Activated T-cell treated with anti-CD3 and anti-CD28 coated beads, Interleukin-2, amount 50 U/mL, for 72 hours (primary cell): ENCODE measurements around the gene GP1BB. TPM values are rescaled to one million over a fixed set of nuclear protein-coding genes. Genes with fewer than 3 reads are reported as not detected.
"Not testable (repeated sequence)": the region's sequence is repeated elsewhere in the genome, so short reads cannot be mapped to it uniquely, and the experiment has no call there.

Experiments
- ATAC-seq, 2 donors: fragments of 150-1000 bp; cut with Tn5 transposase; replicated peaks in 1 of 2; 2 replicates each; pipeline ENCODE4 v1.10.0; 2021; ENCODE audit warnings: moderate library complexity in 2 of 2, mild to moderate bottlenecking in 1 of 2
- DNase-seq, 2 donors: peaks; one replicate each; pipeline ENCODE4 v3.0.0; 2021 to 2022; ENCODE audit warnings: mixed read lengths in 1 of 2
- H3K27ac Mint-ChIP-seq: one replicate; pipeline ENCODE4 v1.8.0; 2022; ENCODE audit warnings: mild to moderate bottlenecking, moderate library complexity, mixed read lengths
- H3K27me3 Mint-ChIP-seq: one replicate; pipeline ENCODE4 v1.8.0; 2022; ENCODE audit warnings: low read depth, mixed read lengths
- H3K36me3 Mint-ChIP-seq, 2 donors: one replicate each; pipeline ENCODE4 v1.8.0; 2022; ENCODE audit warnings: mixed read lengths in 2 of 2, mild to moderate bottlenecking in 1 of 2; ENCODE audit not compliant: insufficient read depth in 2 of 2
- H3K4me1 Mint-ChIP-seq: one replicate; pipeline ENCODE4 v1.8.0; 2022; ENCODE audit warnings: low read depth, mixed read lengths
- H3K4me3 Mint-ChIP-seq, 2 donors: one replicate each; pipeline ENCODE4 v1.8.0; 2022; ENCODE audit warnings: mild to moderate bottlenecking in 2 of 2, mixed read lengths in 2 of 2, moderate library complexity in 2 of 2
- H3K9me3 Mint-ChIP-seq, 2 donors: one replicate each; pipeline ENCODE4 v1.8.0; 2022; ENCODE audit warnings: mixed read lengths in 2 of 2
- total RNA-seq, 2 donors: library from RNA; stranded (reverse); gene quantifications; one replicate each; pipeline ENCODE4 v1.2.3, GENCODE V29; 2022

GP1BB gene
- total RNA-seq, 2 donors from 2014 or later = 0.17 TPM; not detected in 1

GRCh38 chr22:19687561-19688300, 35.6 kb upstream of the GP1BB start:
- H3K9me3 Mint-ChIP-seq = no peaks in the 10 kb centered on the region
- H3K4me3 Mint-ChIP-seq = no peak overlapping the region
- DNase-seq (no peak), ATAC-seq (no peak)
- H3K27me3 Mint-ChIP-seq = peaks cover 14% of the 10 kb centered on the region
- H3K36me3 Mint-ChIP-seq = no peaks in the 10 kb centered on the region
- no peak overlapping the region for H3K27ac Mint-ChIP-seq
- H3K4me1 Mint-ChIP-seq = no peaks in the 10 kb centered on the region

DNA sequence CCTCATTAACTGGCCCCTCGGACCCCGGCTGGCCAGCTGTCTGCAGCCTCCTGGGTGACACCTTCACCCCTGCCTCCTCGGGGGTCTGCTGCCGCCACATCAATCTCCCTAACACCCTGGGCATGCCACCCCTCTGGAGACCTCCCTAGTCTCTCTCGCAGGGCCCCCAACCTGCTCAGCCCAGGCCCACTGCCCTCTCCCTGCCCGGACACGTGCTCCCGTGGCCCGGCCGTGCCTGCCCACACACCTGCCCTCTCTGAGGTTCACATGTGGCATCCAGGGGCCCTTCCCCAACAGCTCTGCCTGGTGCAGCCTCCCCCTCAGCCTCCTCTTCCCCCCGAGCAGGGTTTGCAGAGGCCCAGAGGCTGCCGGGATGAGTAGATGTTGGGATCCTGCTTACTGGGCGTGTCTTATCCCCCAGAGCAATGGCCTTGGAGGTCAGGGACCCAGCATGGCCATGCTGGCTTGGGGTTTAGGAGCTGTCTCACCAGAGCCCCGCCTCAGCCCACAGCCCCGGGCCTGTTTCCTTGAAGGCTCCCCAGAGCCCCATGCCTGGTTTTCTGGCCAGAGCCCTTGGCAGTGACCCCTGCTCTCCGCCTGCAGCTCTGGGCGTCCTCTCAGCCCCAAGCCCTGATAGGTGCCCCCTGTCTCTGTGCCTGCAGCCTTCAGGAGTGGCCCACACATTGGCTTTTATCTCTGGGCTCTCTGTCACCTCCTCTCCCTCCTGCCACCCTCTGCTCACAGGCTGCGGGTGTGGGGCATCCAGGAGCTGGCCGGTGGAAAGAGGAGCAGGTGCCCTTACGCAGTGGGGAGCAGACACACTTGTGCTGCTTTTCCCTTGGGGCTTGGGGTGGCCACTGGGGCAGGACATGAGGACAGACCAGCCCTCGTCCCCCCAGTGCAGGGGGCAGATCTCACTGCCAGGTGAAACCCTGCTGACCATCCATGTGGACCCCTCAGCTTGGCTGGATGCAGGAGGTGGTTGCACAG, 34.7 kb upstream of the GP1BB start:
- H3K9me3 Mint-ChIP-seq = no peaks in the 10 kb centered on the region
- peaks cover 6% of the 10 kb centered on the region for H3K27me3 Mint-ChIP-seq

GRCh38 chr22:19689408-19689807, 33.9 kb upstream of the GP1BB start:
- no peaks in the 10 kb centered on the region for H3K9me3 Mint-ChIP-seq
- H3K27me3 Mint-ChIP-seq = no peaks in the 10 kb centered on the region
- ATAC-seq (no peak), DNase-seq (no peak)
- H3K4me1 Mint-ChIP-seq = no peaks in the 10 kb centered on the region
- H3K27ac Mint-ChIP-seq = no peak overlapping the region
- H3K4me3 Mint-ChIP-seq = no peak overlapping the region
- H3K36me3 Mint-ChIP-seq = no peaks in the 10 kb centered on the region

More for the DNA sequence above, 34.7 kb upstream of the GP1BB start:
- Mint-ChIP-seq H3K27ac (no peak overlapping the region), H3K4me1 (no peaks in the 10 kb centered on the region), H3K36me3 (no peaks in the 10 kb centered on the region), H3K4me3 (no peak overlapping the region)
- DNase-seq (no peak), ATAC-seq (no peak)

- Mint-ChIP-seq H3K9me3 (no peaks in the 10 kb centered on the region), H3K27ac (no peak overlapping the region), H3K4me3 (no peak overlapping the region), H3K36me3 (no peaks in the 10 kb centered on the region), H3K4me1 (no peaks in the 10 kb centered on the region), H3K27me3 (no peaks in the 10 kb centered on the region)
- no peak for ATAC-seq
- no peak for DNase-seq
These were observed 32.2 kb upstream of the GP1BB start for GRCh38 chr22:19691007-19691720.

DNA sequence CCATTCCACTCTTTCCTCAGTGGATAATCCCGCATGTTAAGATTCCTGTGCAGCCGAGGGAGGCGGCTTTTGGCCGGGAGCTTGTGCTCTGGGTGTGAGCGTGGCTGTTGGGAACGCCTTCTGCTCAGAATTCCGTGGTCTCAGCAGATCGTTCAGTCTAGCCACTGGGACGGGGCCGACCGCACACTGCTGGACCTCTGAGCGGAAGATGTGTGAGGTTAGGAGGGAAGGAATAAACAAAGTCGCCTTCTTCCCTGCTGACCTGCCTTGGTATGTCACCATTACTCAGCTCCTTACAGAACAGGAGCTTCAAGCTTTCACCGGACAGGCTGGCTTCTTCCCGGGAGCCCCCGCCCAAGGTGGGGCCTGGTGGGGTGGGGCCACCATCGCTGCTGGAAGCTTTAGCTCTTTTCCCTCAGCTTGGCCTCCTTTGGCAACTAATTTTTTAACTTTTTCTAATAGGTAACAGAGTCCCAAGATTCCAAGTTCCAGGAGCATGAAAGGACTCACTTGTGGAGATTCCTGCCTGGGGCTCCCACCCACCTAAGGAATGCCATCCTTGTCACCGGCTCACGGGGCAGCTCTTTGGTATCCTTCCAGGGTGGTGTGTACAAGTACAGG, 31.5 kb upstream of the GP1BB start:
- Mint-ChIP-seq H3K27me3 (peaks cover 6% of the 10 kb centered on the region), H3K36me3 (no peaks in the 10 kb centered on the region), H3K4me1 (no peaks in the 10 kb centered on the region), H3K4me3 (no peak overlapping the region), H3K27ac (no peak overlapping the region), H3K9me3 (no peaks in the 10 kb centered on the region)
- DNase-seq (no peak), ATAC-seq (no peak)

DNA sequence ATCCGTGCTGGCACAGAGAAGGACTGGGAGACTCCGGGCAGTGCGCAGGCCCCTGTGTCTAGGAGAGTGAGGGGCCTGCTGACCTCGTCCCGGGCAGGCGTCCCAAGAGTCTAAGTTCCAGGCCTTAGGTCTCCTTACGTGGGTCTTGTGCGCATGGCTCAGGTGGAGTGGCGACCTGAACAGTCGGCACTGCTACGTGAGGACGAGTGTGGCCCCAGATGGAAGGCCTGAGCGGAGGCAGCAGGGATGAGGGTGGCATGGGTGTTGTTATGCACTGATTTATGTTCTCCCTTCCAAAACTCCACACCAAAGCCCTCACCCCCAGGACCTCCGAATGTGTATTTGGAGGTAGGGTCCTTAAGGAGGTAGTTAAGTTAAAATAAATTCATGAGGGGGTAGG, 29.8 kb upstream of the GP1BB start:
- Mint-ChIP-seq H3K27me3 (peaks cover 6% of the 10 kb centered on the region), H3K27ac (no peak overlapping the region), H3K4me3 (no peak overlapping the region), H3K4me1 (no peaks in the 10 kb centered on the region), H3K9me3 (no peaks in the 10 kb centered on the region), H3K36me3 (no peaks in the 10 kb centered on the region)
- DNase-seq (no peak), ATAC-seq (no peak)

- H3K9me3 Mint-ChIP-seq = no peaks in the 10 kb centered on the region
- no peaks in the 10 kb centered on the region for H3K4me1 Mint-ChIP-seq
- H3K4me3 Mint-ChIP-seq = no peak overlapping the region
- DNase-seq = no peak
- H3K27ac Mint-ChIP-seq = no peak overlapping the region
- H3K27me3 Mint-ChIP-seq = peaks cover 6% of the 10 kb centered on the region
- no peak for ATAC-seq
- no peaks in the 10 kb centered on the region for H3K36me3 Mint-ChIP-seq
These were observed 29.2 kb upstream of the GP1BB start for GRCh38 chr22:19693981-19694670.

- Mint-ChIP-seq H3K9me3 (no peaks in the 10 kb centered on the region), H3K27me3 (peaks cover 6% of the 10 kb centered on the region), H3K4me3 (no peak overlapping the region), H3K4me1 (no peaks in the 10 kb centered on the region), H3K36me3 (no peaks in the 10 kb centered on the region), H3K27ac (no peak overlapping the region)
- no peak for ATAC-seq
- DNase-seq = no peak
These were observed 28.6 kb upstream of the GP1BB start for GRCh38 chr22:19694696-19695095.

GRCh38 chr22:19696504-19697276, 26.6 kb upstream of the GP1BB start:
- H3K4me3 Mint-ChIP-seq = no peak overlapping the region
- DNase-seq (no peak), ATAC-seq (no peak)
- H3K27ac Mint-ChIP-seq = no peak overlapping the region
- peaks cover 6% of the 10 kb centered on the region for H3K27me3 Mint-ChIP-seq
- H3K36me3 Mint-ChIP-seq = no peaks in the 10 kb centered on the region
- no peaks in the 10 kb centered on the region for H3K9me3 Mint-ChIP-seq
- no peaks in the 10 kb centered on the region for H3K4me1 Mint-ChIP-seq

- not testable (repeated sequence) for H3K27me3 Mint-ChIP-seq, H3K27ac Mint-ChIP-seq, H3K9me3 Mint-ChIP-seq, DNase-seq, H3K4me1 Mint-ChIP-seq, H3K36me3 Mint-ChIP-seq, ATAC-seq, H3K4me3 Mint-ChIP-seq
These were observed 25.5 kb upstream of the GP1BB start for GRCh38 chr22:19697871-19698270.

DNA sequence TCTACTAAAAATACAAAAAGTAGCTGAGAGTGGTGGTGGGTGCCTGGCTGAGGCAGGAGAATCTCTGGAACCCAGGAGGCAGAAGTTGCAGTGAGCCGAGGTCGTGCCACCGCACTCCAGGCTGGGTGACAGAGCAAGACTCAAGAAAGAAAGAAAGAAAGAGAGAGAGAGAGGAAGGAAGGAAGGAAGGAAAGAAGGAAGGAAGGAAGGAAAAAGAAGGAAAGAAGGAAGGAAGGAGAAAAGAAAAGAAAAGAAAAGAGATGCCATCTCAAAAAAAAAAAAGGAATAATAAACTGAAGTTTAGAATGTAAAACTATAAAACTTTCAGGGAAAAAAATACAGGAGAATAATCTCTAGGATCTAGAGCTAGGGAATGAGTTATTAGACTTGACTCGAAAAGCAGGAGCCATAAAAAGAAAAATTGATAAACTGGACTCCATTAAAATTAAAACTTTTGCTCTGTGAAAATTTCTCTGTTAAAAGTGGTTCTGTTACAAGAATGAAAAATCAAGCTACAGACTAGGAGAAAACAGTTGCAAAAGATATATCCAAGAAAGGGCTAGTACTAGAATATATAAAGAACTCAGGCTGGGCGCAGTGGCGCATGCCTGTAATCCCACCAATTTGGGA, 22.4 kb upstream of the GP1BB start:
- Mint-ChIP-seq H3K4me1 (no peaks in the 10 kb centered on the region), H3K27me3 (peaks cover 6% of the 10 kb centered on the region), H3K9me3 (no peaks in the 10 kb centered on the region), H3K4me3 (no peak overlapping the region), H3K27ac (no peak overlapping the region), H3K36me3 (no peaks in the 10 kb centered on the region)
- ATAC-seq (no peak), DNase-seq (no peak)
